ENCODE results near the gene MSH3.
"Not testable (repeated sequence)": the region's sequence is repeated elsewhere in the genome, so short reads cannot be mapped to it uniquely, and the experiment has no call there.

Gene MSH3

DNA sequence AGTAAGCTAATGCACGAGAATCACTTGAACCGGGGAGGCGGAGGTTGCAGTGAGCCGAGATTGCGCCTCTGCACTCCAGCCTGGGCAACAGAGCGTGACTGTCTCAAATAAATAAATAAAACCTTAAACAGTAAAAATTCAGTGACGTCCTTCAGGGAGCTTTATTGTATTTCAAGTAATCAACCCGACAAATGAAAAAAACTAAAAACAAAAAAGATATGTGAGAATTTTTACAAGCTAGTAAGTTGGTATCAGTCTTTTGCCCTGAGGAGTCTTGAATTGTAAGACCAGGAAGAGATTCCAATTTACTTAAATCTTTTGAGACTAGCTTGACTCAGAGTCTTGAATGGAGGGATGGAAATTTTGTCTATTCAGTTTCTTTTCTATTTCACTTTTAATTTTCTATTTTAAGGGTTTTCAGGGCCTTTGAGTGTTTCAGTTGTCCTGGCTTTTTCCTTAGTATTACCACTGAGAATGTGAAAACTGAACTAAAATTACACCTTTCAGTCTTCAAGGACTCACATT is 126.4 kb downstream of the MSH3 start:
- Histone ChIP-seq H3K27ac (ENCODE audit: low read depth, low read length) (no peak overlapping the region), H3K9me3 (ENCODE audit: control insufficient read depth, insufficient read depth, low read length) (no peaks in the 10 kb centered on the region), H3F3A (ENCODE audit: control insufficient read depth, insufficient read depth) (no peaks in the 10 kb centered on the region), H3K79me2 (ENCODE audit: control insufficient read depth, low read length) (no peaks in the 10 kb centered on the region), H3K4me3 (ENCODE audit: low read length) (no peak overlapping the region), H3K27me3 (ENCODE audit: control insufficient read depth, low read length) (no peaks in the 10 kb centered on the region), H3K4me1 (ENCODE audit: control insufficient read depth, low read length) (no peaks in the 10 kb centered on the region), H3K4me2 (ENCODE audit: low read length) (no peak overlapping the region), H3K36me3 (ENCODE audit: control insufficient read depth, low read length) (peaks cover 7% of the 10 kb centered on the region), H3K9me2 (replicated peaks; ENCODE audit: control insufficient read depth, low read length) (no peaks in the 10 kb centered on the region), H4K20me1 (ENCODE audit: control insufficient read depth, insufficient read depth, low read depth, low read length) (no peaks in the 10 kb centered on the region)
- TF ChIP-seq, protein P1, sequence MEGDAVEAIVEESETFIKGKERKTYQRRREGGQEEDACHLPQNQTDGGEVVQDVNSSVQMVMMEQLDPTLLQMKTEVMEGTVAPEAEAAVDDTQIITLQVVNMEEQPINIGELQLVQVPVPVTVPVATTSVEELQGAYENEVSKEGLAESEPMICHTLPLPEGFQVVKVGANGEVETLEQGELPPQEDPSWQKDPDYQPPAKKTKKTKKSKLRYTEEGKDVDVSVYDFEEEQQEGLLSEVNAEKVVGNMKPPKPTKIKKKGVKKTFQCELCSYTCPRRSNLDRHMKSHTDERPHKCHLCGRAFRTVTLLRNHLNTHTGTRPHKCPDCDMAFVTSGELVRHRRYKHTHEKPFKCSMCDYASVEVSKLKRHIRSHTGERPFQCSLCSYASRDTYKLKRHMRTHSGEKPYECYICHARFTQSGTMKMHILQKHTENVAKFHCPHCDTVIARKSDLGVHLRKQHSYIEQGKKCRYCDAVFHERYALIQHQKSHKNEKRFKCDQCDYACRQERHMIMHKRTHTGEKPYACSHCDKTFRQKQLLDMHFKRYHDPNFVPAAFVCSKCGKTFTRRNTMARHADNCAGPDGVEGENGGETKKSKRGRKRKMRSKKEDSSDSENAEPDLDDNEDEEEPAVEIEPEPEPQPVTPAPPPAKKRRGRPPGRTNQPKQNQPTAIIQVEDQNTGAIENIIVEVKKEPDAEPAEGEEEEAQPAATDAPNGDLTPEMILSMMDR (IDR thresholded peaks at IDR 0.05; ENCODE audit: low read depth, low read length, poor library complexity, severe bottlenecking): no peak
- TF ChIP-seq EZH2phosphoT487 (IDR thresholded peaks at IDR 0.05; ENCODE audit: borderline replicate concordance, low read length): no peak

DNA sequence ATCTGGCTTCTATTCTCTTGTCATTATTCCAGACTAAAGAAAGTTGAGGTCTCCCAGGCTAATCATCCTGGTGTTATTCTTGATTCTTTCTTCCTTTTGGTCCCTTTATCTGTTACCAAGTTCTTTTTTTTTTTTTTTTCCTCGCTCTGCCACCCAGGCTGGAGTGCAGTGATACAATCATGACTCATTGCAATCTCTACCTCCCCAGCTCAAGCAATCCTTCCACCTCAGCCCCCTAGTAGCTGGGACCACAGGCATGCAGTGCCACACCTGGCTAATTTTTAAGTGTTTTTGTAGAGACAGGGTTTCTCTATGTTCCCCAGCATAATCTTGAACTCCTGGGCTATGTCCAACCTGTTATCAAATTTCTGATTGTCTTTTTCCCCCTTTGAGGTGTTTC is 126.9 kb downstream of the MSH3 start:
- H4K20me1 ChIP-seq (ENCODE audit: control insufficient read depth, insufficient read depth, low read depth, low read length): no peaks in the 10 kb centered on the region
- H3K27ac ChIP-seq (ENCODE audit: low read depth, low read length): no peak overlapping the region
- TF ChIP-seq, protein P1 (IDR thresholded peaks at IDR 0.05; ENCODE audit: low read depth, low read length, poor library complexity, severe bottlenecking): no peak
- no peak for TF ChIP-seq EZH2phosphoT487 (IDR thresholded peaks at IDR 0.05; ENCODE audit: borderline replicate concordance, low read length)
- no peak overlapping the region for H3K4me3 ChIP-seq (ENCODE audit: low read length)
- H3K36me3 ChIP-seq (ENCODE audit: control insufficient read depth, low read length): peaks cover 7% of the 10 kb centered on the region
- H3K4me2 ChIP-seq (ENCODE audit: low read length): no peak overlapping the region
- H3K9me2 ChIP-seq (replicated peaks; ENCODE audit: control insufficient read depth, low read length): no peaks in the 10 kb centered on the region
- H3K4me1 ChIP-seq (ENCODE audit: control insufficient read depth, low read length): no peaks in the 10 kb centered on the region
- no peaks in the 10 kb centered on the region for H3F3A ChIP-seq (ENCODE audit: control insufficient read depth, insufficient read depth)
- no peaks in the 10 kb centered on the region for H3K9me3 ChIP-seq (ENCODE audit: control insufficient read depth, insufficient read depth, low read length)
- no peaks in the 10 kb centered on the region for H3K79me2 ChIP-seq (ENCODE audit: control insufficient read depth, low read length)
- H3K27me3 ChIP-seq (ENCODE audit: control insufficient read depth, low read length): no peaks in the 10 kb centered on the region

DNA sequence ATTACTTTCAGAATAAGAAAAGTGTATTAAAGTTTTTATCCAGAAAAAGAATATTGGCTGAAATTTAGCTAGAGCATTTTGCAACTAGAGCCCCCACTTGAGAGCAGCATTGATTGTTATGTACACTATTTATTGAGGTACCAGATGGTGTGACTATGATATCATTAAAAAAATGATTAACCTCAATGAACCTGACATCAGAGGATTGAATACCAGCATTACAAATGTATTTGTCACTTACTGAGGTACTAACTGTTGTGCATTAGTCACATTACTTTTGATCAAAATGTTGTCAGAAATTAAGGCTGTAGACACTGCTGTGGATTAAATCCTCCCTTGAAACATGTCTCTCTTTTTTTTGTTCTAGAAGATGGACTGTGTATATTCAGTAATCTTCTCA is 128.2 kb downstream of the MSH3 start:
- no peaks in the 10 kb centered on the region for H3F3A ChIP-seq (ENCODE audit: control insufficient read depth, insufficient read depth)

DNA sequence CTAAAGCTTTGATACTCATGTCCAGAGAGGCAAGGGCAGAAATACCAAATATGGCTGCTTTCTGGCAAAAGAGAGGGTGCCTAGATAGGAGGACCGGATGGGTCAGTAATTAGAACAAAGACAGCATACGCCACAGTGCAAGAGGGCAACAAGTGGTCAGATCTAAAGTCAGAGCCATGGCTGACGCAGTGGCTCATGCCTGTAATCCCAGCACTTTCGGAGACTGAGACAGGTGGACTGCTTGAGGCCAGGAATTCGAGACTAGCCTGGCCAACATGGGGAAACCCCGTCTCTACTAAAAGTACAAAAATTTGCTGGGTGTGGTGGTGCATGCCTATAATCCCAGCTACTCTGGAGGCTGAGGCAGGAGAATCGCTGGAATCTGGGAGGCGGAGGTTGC is 129.3 kb downstream of the MSH3 start:
- H3K9me2 ChIP-seq (replicated peaks; ENCODE audit: control insufficient read depth, low read length); H3K79me2 ChIP-seq (ENCODE audit: control insufficient read depth, low read length); H4K20me1 ChIP-seq (ENCODE audit: control insufficient read depth, insufficient read depth, low read depth, low read length); H3K36me3 ChIP-seq (ENCODE audit: control insufficient read depth, low read length); H3K4me1 ChIP-seq (ENCODE audit: control insufficient read depth, low read length); H3F3A ChIP-seq (ENCODE audit: control insufficient read depth, insufficient read depth); H3K4me3 ChIP-seq (ENCODE audit: low read length); H3K4me2 ChIP-seq (ENCODE audit: low read length); H3K27ac ChIP-seq (ENCODE audit: low read depth, low read length); H3K27me3 ChIP-seq (ENCODE audit: control insufficient read depth, low read length); H3K9me3 ChIP-seq (ENCODE audit: control insufficient read depth, insufficient read depth, low read length): not testable (repeated sequence)

More for the DNA sequence above, 128.2 kb downstream of the MSH3 start:
- H3K9me2 ChIP-seq (replicated peaks; ENCODE audit: control insufficient read depth, low read length): no peaks in the 10 kb centered on the region
- H4K20me1 ChIP-seq (ENCODE audit: control insufficient read depth, insufficient read depth, low read depth, low read length): no peaks in the 10 kb centered on the region
- H3K27ac ChIP-seq (ENCODE audit: low read depth, low read length): no peak overlapping the region
- H3K4me3 ChIP-seq (ENCODE audit: low read length): no peak overlapping the region
- H3K79me2 ChIP-seq (ENCODE audit: control insufficient read depth, low read length): no peaks in the 10 kb centered on the region
- TF ChIP-seq, protein P1 (IDR thresholded peaks at IDR 0.05; ENCODE audit: low read depth, low read length, poor library complexity, severe bottlenecking): no peak
- TF ChIP-seq EZH2phosphoT487 (IDR thresholded peaks at IDR 0.05; ENCODE audit: borderline replicate concordance, low read length): no peak
- H3K4me2 ChIP-seq (ENCODE audit: low read length): no peak overlapping the region
- no peaks in the 10 kb centered on the region for H3K9me3 ChIP-seq (ENCODE audit: control insufficient read depth, insufficient read depth, low read length)
- H3K27me3 ChIP-seq (ENCODE audit: control insufficient read depth, low read length): no peaks in the 10 kb centered on the region
- H3K4me1 ChIP-seq (ENCODE audit: control insufficient read depth, low read length): no peaks in the 10 kb centered on the region
- peaks cover 7% of the 10 kb centered on the region for H3K36me3 ChIP-seq (ENCODE audit: control insufficient read depth, low read length)
